ENCODE results near the gene URB1.

- TF ChIP-seq POLR2A (IDR thresholded peaks at IDR 0.05) (no peak), CTCF (IDR thresholded peaks at IDR 0.05 in 4 of 5, conservative IDR thresholded peaks at IDR 0.05 in 1 of 5) (no peak)
These were observed 67.1 kb downstream of the URB1 start for GRCh38 chr21:32325706-32326105.

Measured in gastrocnemius medialis (tissue), 4 donors.